Lung (tissue), 12 donors: ENCODE data around the gene PFKFB1. TPM values are rescaled to one million over a fixed set of nuclear protein-coding genes. Genes with fewer than 3 reads are reported as not detected.

Experiments used
- ATAC-seq: fragments of 200-7000 bp; cut with Tn5 transposase; one replicate; pipeline ENCODE4 v1.9.1; 2020; ENCODE audit warnings: moderate number of reproducible peaks; ENCODE audit not compliant: insufficient read depth, low FRiP score
- DNase-seq, 3 donors: peaks; one replicate each; pipeline ENCODE4 v3.0.0-alpha.2; 2013 to 2017
- H3K27ac ChIP-seq, 2 donors: one replicate each; pipeline ENCODE4 v1.5.1; 2013; ENCODE audit warnings: mild to moderate bottlenecking in 2 of 2, moderate library complexity in 2 of 2, control low read depth in 1 of 2, inconsistent platforms in 1 of 2, low read depth in 1 of 2, low read length in 1 of 2
- H3K27me3 ChIP-seq, 3 donors: one replicate each; pipeline ENCODE4 v1.5.1; 2013; ENCODE audit warnings: low read length in 2 of 3; ENCODE audit not compliant: control insufficient read depth in 3 of 3, insufficient read depth in 3 of 3
- H3K36me3 ChIP-seq, 4 donors: one replicate each; pipeline ENCODE4 v1.5.1; 2013; ENCODE audit warnings: low read length in 4 of 4, mild to moderate bottlenecking in 1 of 4, moderate library complexity in 1 of 4; ENCODE audit not compliant: control insufficient read depth in 4 of 4, insufficient read depth in 4 of 4
- H3K4me1 ChIP-seq, 5 donors: one replicate each; pipeline ENCODE4 v1.5.1; 2013; ENCODE audit warnings: low read length in 5 of 5, mild to moderate bottlenecking in 2 of 5, moderate library complexity in 1 of 5; ENCODE audit not compliant: control insufficient read depth in 5 of 5, insufficient read depth in 5 of 5
- H3K4me3 ChIP-seq: one replicate; pipeline ENCODE4 v1.5.1; 2013; ENCODE audit warnings: mild to moderate bottlenecking, control low read depth, moderate library complexity
- H3K9ac ChIP-seq, 2 donors: one replicate each; pipeline ENCODE4 v1.5.1; 2013; ENCODE audit warnings: low read length in 2 of 2, control low read depth in 1 of 2; ENCODE audit not compliant: insufficient read depth in 1 of 2
- H3K9me3 ChIP-seq, 4 donors: one replicate each; pipeline ENCODE4 v1.5.1; 2013; ENCODE audit warnings: low read length in 3 of 4, mild to moderate bottlenecking in 1 of 4, moderate library complexity in 1 of 4; ENCODE audit not compliant: control insufficient read depth in 4 of 4, insufficient read depth in 3 of 4
- CTCF ChIP-seq: IDR thresholded peaks from 2 replicates; pipeline ENCODE4 v1.5.1; 2012; ENCODE audit warnings: mild to moderate bottlenecking; ENCODE audit errors: control extremely low read depth, extremely low read depth
- WGBS, 2 donors: extraction: QIAGEN DNeasy Blood & Tissue Kit; methylation state at CpG; one replicate each; pipeline ENCODE4 v1.1.7; 2013; 5-methylcytosine and 5-hydroxymethylcytosine counted together
- polyA plus RNA-seq, 2 donors: library from polyadenylated mRNA; stranded (reverse); fragments of 200-250 nt; gene quantifications; one replicate each; pipeline ENCODE4 v1.2.1, GENCODE V29; 2013
- total RNA-seq, 2 donors: library from RNA; depleted of rRNA in 1 of 2; stranded (reverse); fragments of >200 nt in 1 of 2; gene quantifications; one replicate each; pipeline ENCODE4 v1.2.1, GENCODE V29; 2014 to 2021
- donor health status: control.
- donor health status: control.
- donor health status: Bipolar disorder and iron deficiency.
- donor health status: healthy.
- donor health status: DM: yes; HTN: yes; CAD: no.

Gene PFKFB1
- total and polyA plus RNA-seq, 4 donors, result 0.06 to 0.34 (median 0.15) TPM

GRCh38 chrX:54933150-54933826 lies 60.7 kb downstream of the PFKFB1 start:
- 79 to 90% methylated on average over 10 of the region's 10 CpGs for WGBS, 2 donors
- no peaks in the 10 kb centered on the region for H3K4me1 ChIP-seq
- no peak for DNase-seq
- no peak overlapping the region for H3K27ac ChIP-seq
- no peak overlapping the region for H3K9ac ChIP-seq
- no peaks in the 10 kb centered on the region for H3K36me3 ChIP-seq
- no peaks in the 10 kb centered on the region for H3K27me3 ChIP-seq
- H3K9me3 ChIP-seq, result peaks cover 0 to 9% (median under 1%) of the 10 kb centered on the region in 4 donors
- H3K4me3 ChIP-seq, result no peak overlapping the region
- no peak for ATAC-seq
- no peak for TF ChIP-seq CTCF

- ATAC-seq (no peak), DNase-seq (no peak)
- H3K9ac ChIP-seq, result no peak overlapping the region
- peaks cover 0 to 14% (median under 1%) of the 10 kb centered on the region in 4 donors for H3K9me3 ChIP-seq
- H3K4me3 ChIP-seq, result no peak overlapping the region
- peaks cover 0 to 11% (median 5%) of the 10 kb centered on the region in 4 donors for H3K36me3 ChIP-seq
- no peak overlapping the region for H3K27ac ChIP-seq
- no peak for TF ChIP-seq CTCF
- no peaks in the 10 kb centered on the region for H3K27me3 ChIP-seq
- WGBS, 2 donors, result 66 to 92% methylated on average over 2 of the region's 2 CpGs
- H3K4me1 ChIP-seq, result no peaks in the 10 kb centered on the region
Measured at GRCh38 chrX:54931107-54931506, 62.9 kb downstream of the PFKFB1 start.

- no peak for ATAC-seq
- WGBS, 2 donors, result 88 to 100% methylated on average over 14 to 17 of the region's 17 CpGs
- no peaks in the 10 kb centered on the region for H3K4me1 ChIP-seq
- TF ChIP-seq CTCF, result no peak
- peaks cover 0 to 16% (median 7%) of the 10 kb centered on the region in 4 donors for H3K36me3 ChIP-seq
- H3K27ac ChIP-seq, result no peak overlapping the region
- DNase-seq, result no peak
- H3K27me3 ChIP-seq, result no peaks in the 10 kb centered on the region
- no peak overlapping the region for H3K9ac ChIP-seq
- H3K4me3 ChIP-seq, result no peak overlapping the region
- peaks cover 0 to 14% (median under 1%) of the 10 kb centered on the region in 4 donors for H3K9me3 ChIP-seq
Measured at GRCh38 chrX:54930291-54931049, 63.5 kb downstream of the PFKFB1 start.
